HG03025 (cell line): ENCODE measurements around the gene ZFP90.
A peak's percentile ranks its signal among the peaks of the same experiment; 100 is the strongest.
"Not testable (repeated sequence)": the region's sequence is repeated elsewhere in the genome, so short reads cannot be mapped to it uniquely, and the experiment has no call there.

Experiments
- ATAC-seq: cut with Tn5 transposase; IDR thresholded peaks from one replicate; pipeline ENCODE4 v1.9.1; 2021; ENCODE audit warnings: mild to moderate bottlenecking, moderate library complexity; ENCODE audit not compliant: unreplicated experiment, low FRiP score

ZFP90 gene

DNA sequence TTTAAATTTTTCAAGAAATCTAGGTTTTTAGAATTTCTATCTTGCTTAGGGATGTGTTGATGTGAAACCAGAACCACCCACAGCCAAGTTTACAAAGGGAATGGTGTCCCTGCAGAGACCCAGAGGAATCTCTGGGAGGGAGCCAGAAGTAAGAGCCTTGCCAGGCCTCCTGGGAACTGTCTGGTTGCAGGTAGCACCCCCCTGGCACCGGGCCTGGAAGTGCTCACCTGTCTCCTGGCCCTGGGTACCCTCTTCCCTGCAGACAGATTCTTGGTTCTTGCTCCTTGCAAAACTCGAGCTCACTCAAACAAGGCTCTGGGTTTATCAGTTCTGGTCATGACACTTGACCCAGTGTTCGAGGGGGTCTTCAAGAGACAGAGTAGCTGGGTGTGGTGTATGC, 24.6 kb upstream of the ZFP90 start:
- ATAC-seq: no peak

- no peak for ATAC-seq
Observed at GRCh38 chr16:68517606-68518166, 21.4 kb upstream of the ZFP90 start.

DNA sequence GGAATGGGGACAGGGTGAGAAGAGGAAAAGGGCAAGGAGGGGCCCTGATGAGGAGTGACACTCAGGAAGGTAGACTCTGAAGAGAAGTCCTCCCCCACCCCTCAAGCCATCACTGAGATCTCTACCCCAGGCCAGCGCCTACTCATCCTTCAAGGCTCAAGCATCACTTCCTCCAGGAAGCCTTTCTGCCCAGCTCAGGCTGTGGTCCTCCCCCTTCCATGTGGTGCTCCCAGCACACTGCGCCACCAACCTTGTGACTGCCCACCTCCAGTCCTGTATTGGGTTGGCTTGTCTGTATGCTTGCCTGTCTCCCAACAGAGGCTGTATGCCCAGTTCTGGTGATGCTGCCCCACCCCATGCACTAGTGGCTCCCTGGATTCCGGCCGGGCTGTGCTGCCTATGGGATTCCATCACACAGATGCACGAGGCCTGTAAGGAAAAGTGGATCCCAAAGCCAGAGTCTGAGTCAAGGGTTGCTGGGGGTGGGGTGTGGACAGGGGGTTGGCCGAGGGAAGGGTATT, 19.8 kb upstream of the ZFP90 start:
- ATAC-seq: no peak

DNA sequence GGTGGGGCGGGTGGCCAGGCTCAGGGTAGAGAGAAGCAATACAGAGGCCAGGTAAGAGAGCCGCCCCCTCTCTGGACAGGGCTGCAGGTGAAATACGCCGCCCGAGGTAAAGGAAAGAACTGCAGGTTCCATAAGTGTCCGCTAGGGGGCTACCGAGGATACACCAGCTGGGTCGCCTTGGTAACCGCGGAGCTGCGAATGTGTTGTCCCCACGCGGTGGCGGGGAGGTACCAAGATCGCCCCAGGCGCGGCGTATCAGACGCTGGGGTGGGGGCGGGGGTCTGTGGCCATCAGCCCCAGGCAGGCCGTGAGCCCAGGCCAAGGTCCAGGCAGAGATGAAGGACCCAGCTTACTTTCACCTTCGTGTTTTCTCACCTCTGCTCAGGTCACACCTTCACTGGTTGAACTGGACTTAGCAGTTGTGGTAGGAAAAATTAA, 18.4 kb upstream of the ZFP90 start:
- ATAC-seq: peak; percentile 78

DNA sequence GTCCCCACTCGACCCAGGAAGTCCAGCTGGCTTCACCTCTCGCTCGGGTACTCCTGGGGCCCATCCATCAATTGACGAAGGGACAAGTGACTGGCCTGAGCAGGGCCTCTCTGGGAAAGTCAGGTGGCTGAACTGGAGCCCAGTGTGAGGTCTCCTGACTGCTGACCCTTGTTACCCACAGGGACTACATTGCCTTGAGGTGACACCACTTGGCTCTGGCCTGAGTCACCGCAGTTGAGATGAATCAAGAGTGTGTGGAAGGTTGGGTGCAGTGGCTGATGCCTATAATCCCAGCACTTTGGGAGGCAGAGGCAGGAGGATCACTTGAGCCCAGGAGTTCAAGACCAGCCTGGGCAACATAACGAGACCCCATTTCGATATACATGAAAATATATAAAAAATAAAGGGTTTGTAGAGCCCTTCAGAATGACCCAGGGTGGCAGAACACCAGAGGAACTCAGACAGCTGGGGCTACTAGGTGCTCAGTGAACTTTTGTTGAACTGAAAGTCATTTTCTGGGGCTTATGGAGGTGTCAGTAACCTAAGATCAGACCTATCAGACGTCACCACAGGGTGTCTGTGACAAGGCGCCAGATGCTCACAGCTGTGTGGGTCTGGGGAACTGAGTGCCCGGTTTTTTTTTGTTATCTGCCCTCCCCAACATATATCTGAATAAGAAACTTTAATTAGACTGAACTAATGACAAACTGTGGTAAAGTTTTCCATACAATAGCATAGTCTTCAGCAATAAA, 14.8 kb upstream of the ZFP90 start:
- ATAC-seq: no peak

- no peak for ATAC-seq
Observed at GRCh38 chr16:68526143-68526781, 12.8 kb upstream of the ZFP90 start.

- no peak for ATAC-seq
Observed at GRCh38 chr16:68526782-68527145, 12.3 kb upstream of the ZFP90 start.

DNA sequence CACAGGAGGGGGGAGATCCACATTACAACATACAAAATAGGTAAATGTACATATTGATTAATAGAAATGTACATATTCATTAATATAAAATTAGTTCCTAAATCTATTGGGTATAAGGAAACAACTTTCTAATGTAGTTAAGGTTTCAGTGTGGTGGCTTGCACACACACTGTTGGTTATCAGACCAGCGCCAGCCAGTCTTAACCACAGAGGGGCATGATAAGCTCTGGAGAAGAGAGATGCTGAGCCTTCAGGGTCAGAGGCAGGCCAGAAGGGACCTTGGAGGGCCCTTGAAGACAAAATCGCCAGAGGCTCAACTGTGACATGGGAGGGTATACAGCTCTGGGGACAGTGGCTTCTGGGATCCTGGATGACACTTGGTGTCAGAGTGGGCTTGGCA, 10.9 kb upstream of the ZFP90 start:
- ATAC-seq: no peak

- ATAC-seq: peak; percentile 73
Observed at GRCh38 chr16:68528686-68529379, 10.3 kb upstream of the ZFP90 start.

GRCh38 chr16:68529608-68529930, 9.5 kb upstream of the ZFP90 start:
- ATAC-seq: peak; percentile 13

- peak; percentile 83 for ATAC-seq
Observed at GRCh38 chr16:68529931-68530701, 9.0 kb upstream of the ZFP90 start.

GRCh38 chr16:68533937-68534336, 5.2 kb upstream of the ZFP90 start:
- no peak for ATAC-seq

GRCh38 chr16:68535331-68535730, 3.8 kb upstream of the ZFP90 start:
- no peak for ATAC-seq

GRCh38 chr16:68539711-68540239, 684 bp downstream of the ZFP90 start:
- ATAC-seq: no peak

GRCh38 chr16:68548947-68549346, 9.9 kb downstream of the ZFP90 start:
- ATAC-seq: no peak

GRCh38 chr16:68553186-68553585, 14.1 kb downstream of the ZFP90 start:
- no peak for ATAC-seq

GRCh38 chr16:68560341-68560740, 21.2 kb downstream of the ZFP90 start:
- not testable (repeated sequence) for ATAC-seq

DNA sequence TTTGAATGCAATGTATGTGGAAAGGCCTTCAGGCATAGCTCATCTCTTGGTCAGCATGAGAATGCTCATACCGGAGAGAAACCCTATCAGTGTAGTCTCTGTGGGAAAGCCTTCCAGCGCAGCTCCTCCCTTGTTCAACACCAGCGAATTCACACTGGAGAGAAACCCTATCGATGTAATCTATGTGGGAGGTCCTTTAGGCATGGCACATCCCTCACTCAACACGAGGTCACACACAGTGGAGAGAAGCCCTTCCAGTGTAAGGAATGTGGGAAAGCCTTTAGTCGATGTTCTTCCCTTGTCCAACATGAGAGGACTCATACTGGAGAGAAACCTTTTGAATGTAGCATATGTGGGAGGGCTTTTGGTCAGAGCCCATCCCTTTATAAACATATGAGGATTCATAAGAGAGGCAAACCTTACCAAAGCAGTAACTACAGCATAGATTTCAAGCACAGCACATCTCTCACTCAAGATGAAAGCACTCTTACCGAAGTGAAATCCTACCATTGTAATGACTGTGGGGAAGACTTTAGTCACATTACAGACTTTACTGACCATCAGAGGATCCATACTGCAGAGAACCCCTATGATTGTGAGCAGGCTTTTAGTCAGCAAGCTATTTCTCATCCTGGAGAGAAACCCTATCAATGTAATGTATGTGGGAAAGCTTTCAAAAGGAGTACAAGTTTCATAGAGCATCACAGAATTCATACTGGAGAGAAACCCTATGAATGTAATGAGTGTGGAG, 24.7 kb downstream of the ZFP90 start:
- no peak for ATAC-seq

GRCh38 chr16:68564382-68564985, 25.4 kb downstream of the ZFP90 start:
- no peak for ATAC-seq
